HG03354 (cell line): ENCODE measurements around the gene NEU1.
"Not testable (repeated sequence)": the region's sequence is repeated elsewhere in the genome, so short reads cannot be mapped to it uniquely, and the experiment has no call there.

Experiments
- ATAC-seq: cut with Tn5 transposase; IDR thresholded peaks from one replicate; pipeline ENCODE4 v1.9.1; 2021; ENCODE audit warnings: mild to moderate bottlenecking; ENCODE audit not compliant: unreplicated experiment, poor library complexity, severe bottlenecking

The NEU1 gene

DNA sequence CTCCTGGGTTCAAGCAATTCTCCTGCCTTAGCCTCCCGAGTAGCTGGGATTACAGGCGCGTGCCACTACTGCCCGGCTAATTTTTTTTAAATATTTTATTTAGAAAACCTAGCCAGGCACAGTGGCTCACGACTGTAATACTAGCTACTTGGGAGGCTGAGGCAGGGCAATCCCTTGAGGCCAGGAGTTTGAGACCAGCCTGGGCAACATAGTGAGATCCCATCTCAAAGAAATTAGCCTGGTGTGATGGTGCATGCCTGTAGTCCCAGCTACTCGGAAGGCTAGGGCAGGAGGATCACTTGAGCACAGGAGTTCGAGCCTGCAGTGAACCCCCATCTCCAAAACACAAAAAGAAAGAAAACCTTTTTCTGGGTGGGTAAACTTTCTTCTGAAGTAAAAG is 13.7 kb upstream of the NEU1 start:
- no peak for ATAC-seq

DNA sequence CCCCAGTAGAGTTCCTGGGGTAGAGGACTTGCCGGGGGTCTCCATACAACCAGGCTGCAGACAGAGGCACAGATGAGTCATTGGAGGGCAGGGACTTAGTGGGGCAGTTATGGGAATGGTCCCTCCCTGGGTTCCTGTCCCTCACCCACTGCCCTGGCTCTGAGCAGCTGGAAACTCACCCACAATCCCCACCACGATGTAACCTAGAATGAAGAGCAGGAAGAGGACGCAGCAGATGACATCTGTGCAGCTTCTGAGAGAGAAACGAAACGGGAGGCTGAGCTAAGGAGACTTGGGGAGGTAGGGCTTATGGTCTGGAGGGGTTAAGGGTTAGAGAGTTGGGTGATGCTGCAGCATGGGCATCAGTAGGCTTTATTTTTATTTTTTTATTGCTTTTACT is 13.3 kb upstream of the NEU1 start:
- no peak for ATAC-seq

GRCh38 chr6:31874836-31875572 is 12.4 kb upstream of the NEU1 start:
- ATAC-seq = no peak

GRCh38 chr6:31874084-31874670 is 11.6 kb upstream of the NEU1 start:
- no peak for ATAC-seq

GRCh38 chr6:31871046-31871659 is 8.5 kb upstream of the NEU1 start:
- no peak for ATAC-seq

DNA sequence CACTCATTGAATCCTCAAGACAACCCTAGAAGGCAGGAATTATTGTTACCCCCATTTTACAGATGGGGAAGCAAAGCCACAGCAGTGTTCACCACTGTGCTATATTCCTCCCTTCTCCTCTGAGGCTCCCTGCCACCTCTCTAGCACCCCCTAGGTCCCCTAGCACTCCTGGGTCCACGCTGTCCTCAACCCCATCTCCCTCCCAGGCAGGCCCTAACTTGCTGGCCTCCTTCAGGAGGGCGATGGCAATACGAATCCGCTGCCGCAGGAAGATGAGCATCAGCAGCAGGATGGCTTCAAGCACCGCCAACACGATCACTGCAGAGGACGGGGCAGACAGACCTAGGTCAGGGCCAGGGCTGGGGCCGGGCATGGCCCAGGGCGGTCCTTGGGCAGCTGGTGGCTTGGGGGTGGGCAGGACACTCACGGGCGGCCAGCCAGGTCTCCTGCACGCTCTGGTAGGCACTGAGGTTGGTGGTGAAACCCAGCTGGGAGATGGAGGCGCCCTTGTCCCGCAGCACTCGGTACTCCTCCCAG is 7.8 kb upstream of the NEU1 start:
- no peak for ATAC-seq

GRCh38 chr6:31869343-31869742 is 6.7 kb upstream of the NEU1 start:
- ATAC-seq = no peak

GRCh38 chr6:31868658-31868971 is 6.0 kb upstream of the NEU1 start:
- ATAC-seq = not testable (repeated sequence)

GRCh38 chr6:31865205-31866118 is 2.8 kb upstream of the NEU1 start:
- no peak for ATAC-seq

GRCh38 chr6:31864818-31865204 is 2.2 kb upstream of the NEU1 start:
- ATAC-seq = no peak

DNA sequence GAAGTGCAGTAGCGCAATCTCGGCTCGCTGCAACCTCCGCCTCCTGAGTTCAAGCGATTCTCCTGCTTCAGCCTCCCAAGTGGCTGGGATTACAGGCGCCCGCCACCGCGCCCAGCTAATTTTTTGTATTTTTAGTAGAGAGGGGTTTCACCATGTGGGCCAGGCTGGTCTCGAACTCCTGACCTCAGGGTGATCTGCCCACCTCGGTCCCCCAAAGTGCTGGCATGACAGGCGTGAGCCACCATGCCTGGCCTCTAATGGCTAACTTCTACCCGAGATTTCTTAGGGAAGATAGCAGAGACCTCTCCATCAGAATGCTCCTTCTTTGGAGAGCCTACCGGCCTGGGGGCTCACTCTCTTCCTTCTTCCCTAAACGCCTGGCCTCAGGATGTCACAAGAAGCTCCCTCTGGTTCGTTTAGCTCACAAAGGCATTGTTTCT is 1.5 kb upstream of the NEU1 start:
- ATAC-seq = not testable (repeated sequence)

DNA sequence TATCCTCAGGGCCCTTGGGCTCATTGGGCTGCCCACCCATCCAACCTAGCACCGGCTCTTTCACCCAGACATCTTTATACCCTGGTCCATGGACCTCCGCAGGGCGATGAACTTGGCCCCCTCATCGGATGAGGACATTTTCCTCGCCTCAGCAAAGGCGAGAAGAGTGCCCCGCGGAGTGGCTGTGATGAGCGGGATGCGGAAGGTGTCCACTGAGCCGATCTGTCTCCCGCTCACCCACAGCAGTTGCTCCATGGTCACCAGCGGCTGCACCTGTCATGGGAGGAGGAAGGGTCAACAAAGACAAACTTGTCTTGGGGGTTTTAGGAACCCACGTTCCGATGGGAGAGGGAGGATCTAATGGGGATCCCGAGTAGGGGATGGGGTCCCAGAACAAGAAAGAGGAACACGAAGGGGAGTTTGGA is 690 bp downstream of the NEU1 start:
- ATAC-seq = no peak

GRCh38 chr6:31861150-31861549 is 1.5 kb downstream of the NEU1 start:
- no peak for ATAC-seq

DNA sequence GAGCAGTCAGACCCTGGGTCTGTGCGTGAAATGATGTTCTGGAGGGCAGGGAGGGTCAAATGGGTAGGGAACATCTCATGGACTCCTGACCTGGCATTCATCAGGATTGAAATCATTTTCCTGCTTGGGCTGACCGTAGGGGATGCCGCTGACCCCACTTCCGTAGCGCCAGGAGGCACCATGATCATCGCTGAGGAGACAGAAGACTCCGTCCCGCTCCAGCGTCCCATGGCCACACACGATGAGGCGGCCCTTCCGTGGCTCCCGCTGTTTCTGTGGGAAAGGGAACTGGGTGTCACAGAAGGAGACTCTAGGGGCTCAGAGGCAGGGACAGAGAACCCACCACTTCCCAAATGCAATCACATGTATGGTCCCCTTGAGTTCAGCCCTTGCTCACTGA is 2.3 kb downstream of the NEU1 start:
- ATAC-seq = no peak

GRCh38 chr6:31859923-31860322 is 2.7 kb downstream of the NEU1 start:
- no peak for ATAC-seq

DNA sequence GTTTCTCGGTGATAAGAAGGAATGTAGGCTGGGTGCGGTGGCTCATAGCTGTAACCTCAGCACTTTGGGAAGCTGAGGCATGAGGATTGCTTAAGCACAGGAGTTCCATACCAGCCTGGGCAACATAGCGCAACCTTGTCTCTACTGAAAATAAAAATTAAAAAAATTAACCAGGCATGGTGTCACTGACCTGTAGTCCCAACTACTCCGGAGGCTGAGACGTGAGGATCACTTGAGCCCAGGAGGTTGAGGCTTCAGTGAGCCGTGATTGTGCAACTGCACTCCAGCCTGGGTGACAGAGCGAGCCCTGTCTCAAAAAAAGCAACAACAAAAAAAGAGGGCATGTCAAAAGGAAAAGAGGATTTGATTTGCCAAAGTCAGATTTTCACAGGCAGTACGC is 3.9 kb downstream of the NEU1 start:
- no peak for ATAC-seq

DNA sequence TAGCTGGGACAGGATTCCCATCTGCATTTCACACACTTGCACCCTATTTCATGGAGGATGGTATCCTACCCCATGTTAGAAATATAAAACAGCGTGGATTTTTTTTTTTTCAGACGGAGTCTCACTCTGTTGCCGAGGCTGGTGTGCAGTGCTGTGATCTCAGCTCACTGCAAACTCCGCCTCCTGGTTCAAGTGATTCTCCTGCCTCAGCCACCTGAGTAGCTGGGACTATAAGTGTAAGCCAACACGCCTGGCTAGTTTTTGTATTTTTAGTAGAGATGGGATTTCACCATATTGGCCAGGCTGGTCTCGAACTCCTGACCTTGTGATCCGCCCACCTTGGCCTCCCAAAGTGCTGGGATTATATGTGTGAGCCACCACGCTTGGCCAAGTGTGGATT is 4.8 kb downstream of the NEU1 start:
- ATAC-seq = not testable (repeated sequence)

DNA sequence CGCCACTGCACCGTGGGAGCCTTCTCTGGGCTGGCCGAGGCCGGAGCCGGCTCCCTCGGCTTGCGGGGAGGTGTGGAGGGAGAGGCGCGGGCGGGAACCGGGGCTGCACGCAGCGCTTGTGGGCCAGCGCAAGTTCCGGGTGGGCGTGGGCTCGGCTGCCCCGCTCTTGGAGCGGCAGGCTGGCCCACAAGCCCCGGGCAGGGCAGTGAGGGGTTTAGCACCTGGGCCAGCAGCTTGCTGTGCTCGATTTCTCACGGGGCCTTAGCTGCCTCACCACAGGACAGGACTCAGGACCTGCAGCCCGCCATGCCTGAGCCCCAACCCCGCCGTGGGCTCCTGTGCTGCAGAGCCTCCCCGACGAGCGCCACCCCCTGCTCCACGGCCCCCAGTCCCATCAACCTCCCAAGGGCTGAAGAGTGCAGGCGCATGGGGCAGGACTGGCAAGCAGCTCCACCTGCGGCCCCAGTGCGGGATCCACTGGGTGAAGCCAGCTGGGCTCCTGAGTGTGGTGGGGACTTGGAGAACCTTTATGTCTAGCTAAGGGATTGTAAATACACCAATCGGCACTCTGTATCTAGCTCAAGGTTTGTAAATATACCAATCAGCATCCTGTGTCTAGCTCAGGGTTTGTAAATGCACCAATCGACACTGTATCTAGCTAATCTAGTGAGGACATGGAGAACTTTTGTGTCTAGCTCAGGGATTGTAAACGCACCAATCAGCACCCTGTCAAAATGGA is 10.5 kb downstream of the NEU1 start:
- ATAC-seq = not testable (repeated sequence)

DNA sequence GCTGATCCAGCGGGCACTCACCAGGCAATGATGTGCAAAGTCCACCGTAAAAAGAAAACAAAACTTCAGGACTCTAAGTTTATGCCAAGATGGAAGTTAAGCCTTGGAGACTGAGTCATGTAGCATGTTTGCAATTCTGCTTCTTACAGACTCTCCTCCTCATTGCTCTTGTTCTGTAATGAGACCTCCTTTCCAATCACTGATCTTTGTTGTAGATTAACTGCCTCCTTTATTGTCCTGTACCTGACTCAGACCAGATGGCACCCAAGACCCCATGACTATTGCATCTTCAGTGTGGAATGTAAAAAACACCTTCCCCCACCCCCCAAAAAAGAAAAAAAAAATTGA is 11.2 kb downstream of the NEU1 start:
- ATAC-seq = no peak
